WTC11 (cell line): ENCODE measurements around the gene AMIGO3. TPM values are rescaled to one million over a fixed set of nuclear protein-coding genes. Genes with fewer than 3 reads are reported as not detected.

Source experiments
- ATAC-seq: fragments of 200-7000 bp; cut with Tn5 transposase; 2 replicates; pipeline ENCODE4 v1.10.0; 2021; ENCODE audit warnings: mild to moderate bottlenecking, moderate library complexity
- CTCF ChIA-PET: fragments of 300-600 bp; sonication (Branson Sonifier 250); formaldehyde crosslinking; loops from one replicate; lab custom pipeline; 2021; ENCODE audit warnings: antibody characterized with exemption; lab: Charles Lee
- POLR2A ChIA-PET: fragments of 350-600 bp; sonication (Branson Sonifier 250); formaldehyde crosslinking; loops from one replicate; lab custom pipeline; 2021; ENCODE audit warnings: antibody characterized with exemption; lab: Charles Lee
- DNase-seq: peaks from one replicate; pipeline ENCODE4 v3.0.0; 2021; ENCODE audit warnings: low spot score
- H3K27ac Mint-ChIP-seq: 2 replicates; pipeline ENCODE4 v1.8.0; 2021; ENCODE audit warnings: mixed read lengths
- H3K27me3 Mint-ChIP-seq: 2 replicates; pipeline ENCODE4 v1.8.0; 2021; ENCODE audit warnings: low read depth, mild to moderate bottlenecking, moderate library complexity, mixed read lengths
- H3K36me3 Mint-ChIP-seq: 2 replicates; pipeline ENCODE4 v1.8.0; 2021; ENCODE audit warnings: mixed read lengths
- H3K4me1 Mint-ChIP-seq: 2 replicates; pipeline ENCODE4 v1.8.0; 2022; ENCODE audit warnings: mixed read lengths
- H3K4me3 Mint-ChIP-seq: 2 replicates; pipeline ENCODE4 v1.8.0; 2021; ENCODE audit warnings: mild to moderate bottlenecking, moderate library complexity, mixed read lengths
- H3K9me3 Mint-ChIP-seq: 2 replicates; pipeline ENCODE4 v1.8.0; 2021; ENCODE audit warnings: mixed read lengths
- ELF4 ChIP-seq: sonication (generic); formaldehyde crosslinking; IDR thresholded peaks from 2 replicates; pipeline ENCODE4 v1.8.1; 2022; ENCODE audit warnings: low read depth, mild to moderate bottlenecking, moderate library complexity, missing genetic modification reagents
- IRF2 ChIP-seq: sonication (generic); formaldehyde crosslinking; IDR thresholded peaks from 2 replicates; pipeline ENCODE4 v1.8.0; 2022; ENCODE audit warnings: low read depth, missing genetic modification reagents, borderline replicate concordance
- JAZF1 ChIP-seq: fragments of 250-450 bp; sonication (Bioruptor Pico); IDR thresholded peaks from 2 replicates; pipeline ENCODE4 v1.9.0; 2021; ENCODE audit warnings: moderate library complexity, mild to moderate bottlenecking, inconsistent platforms
- JUN ChIP-seq: sonication (generic); formaldehyde crosslinking; IDR thresholded peaks from 2 replicates; pipeline ENCODE4 v1.8.0; 2023; ENCODE audit warnings: mild to moderate bottlenecking, missing genetic modification reagents
- NFATC4 ChIP-seq: fragments of 250-450 bp; sonication (Bioruptor Pico); IDR thresholded peaks from 2 replicates; pipeline ENCODE4 v1.9.0; 2021; ENCODE audit warnings: mild to moderate bottlenecking
- NFE2L1 ChIP-seq: sonication (generic); formaldehyde crosslinking; IDR thresholded peaks from 2 replicates; pipeline ENCODE4 v1.8.1; 2023; ENCODE audit warnings: missing genetic modification reagents
- NFYB ChIP-seq: sonication (generic); formaldehyde crosslinking; conservative IDR thresholded peaks from 2 replicates; pipeline ENCODE4 v1.8.0; 2022; ENCODE audit warnings: low read depth, missing genetic modification reagents
- NR2C2 ChIP-seq: sonication (generic); formaldehyde crosslinking; IDR thresholded peaks from 2 replicates; pipeline ENCODE4 v1.8.0; 2022; ENCODE audit warnings: mild to moderate bottlenecking, missing genetic modification reagents
- NR3C1 ChIP-seq: sonication (generic); formaldehyde crosslinking; conservative IDR thresholded peaks from 2 replicates; pipeline ENCODE4 v1.8.1; 2023; ENCODE audit warnings: low read depth, mild to moderate bottlenecking, missing genetic modification reagents
- OVOL2 ChIP-seq: fragments of 250-450 bp; sonication (Bioruptor Pico); IDR thresholded peaks from 2 replicates; pipeline ENCODE4 v1.9.0; 2021; ENCODE audit warnings: mild to moderate bottlenecking, borderline replicate concordance
- PRRX2 ChIP-seq: fragments of 250-450 bp; sonication (Bioruptor Pico); IDR thresholded peaks from 2 replicates; pipeline ENCODE4 v1.8.0; 2021; ENCODE audit warnings: mild to moderate bottlenecking
- RORB ChIP-seq: fragments of 250-450 bp; sonication (Bioruptor Pico); IDR thresholded peaks from 2 replicates; pipeline ENCODE4 v1.9.0; 2021; ENCODE audit warnings: mild to moderate bottlenecking
- TCF7 ChIP-seq: sonication (generic); formaldehyde crosslinking; IDR thresholded peaks from 2 replicates; pipeline ENCODE4 v1.8.0; 2022; ENCODE audit warnings: mild to moderate bottlenecking, low read depth, missing genetic modification reagents, moderate library complexity
- ZBTB21 ChIP-seq: sonication (generic); formaldehyde crosslinking; IDR thresholded peaks from 2 replicates; pipeline ENCODE4 v1.8.1; 2023; ENCODE audit warnings: mild to moderate bottlenecking, missing genetic modification reagents, borderline replicate concordance
- ZNF423 ChIP-seq: fragments of 250-450 bp; sonication (Bioruptor Pico); IDR thresholded peaks from 2 replicates; pipeline ENCODE4 v2.1.2; 2022; ENCODE audit warnings: mild to moderate bottlenecking, moderate library complexity
- total RNA-seq: library from RNA; stranded (reverse); gene quantifications from 3 replicates; pipeline ENCODE4 v1.2.3, GENCODE V29; 2021
- TF ChIP-seq, protein P1 (sequence below): fragments of 250-450 bp; sonication (Bioruptor Pico); conservative IDR thresholded peaks from 2 replicates; pipeline ENCODE4 v1.9.0; 2021; ENCODE audit warnings: mild to moderate bottlenecking
- TF ChIP-seq, protein P2 (sequence below): sonication (generic); formaldehyde crosslinking; IDR thresholded peaks from 2 replicates; pipeline ENCODE4 v1.8.0; 2023; ENCODE audit warnings: mild to moderate bottlenecking, missing genetic modification reagents
- TF ChIP-seq, protein P3 (sequence below): fragments of 250-450 bp; sonication (Bioruptor Pico); IDR thresholded peaks from 2 replicates; pipeline ENCODE4 v1.9.0; 2021; ENCODE audit warnings: mild to moderate bottlenecking
- TF ChIP-seq, protein P4 (sequence below): sonication (generic); formaldehyde crosslinking; IDR thresholded peaks from 2 replicates; pipeline ENCODE4 v1.8.1; 2023; ENCODE audit warnings: mild to moderate bottlenecking, moderate library complexity, missing genetic modification reagents
- TF ChIP-seq, protein P5 (sequence below): sonication (generic); formaldehyde crosslinking; IDR thresholded peaks from 2 replicates; pipeline ENCODE4 v1.8.0; 2022; ENCODE audit warnings: mild to moderate bottlenecking, missing genetic modification reagents
- TF ChIP-seq, protein P6 (sequence below): sonication (generic); formaldehyde crosslinking; IDR thresholded peaks from 2 replicates; pipeline ENCODE4 v1.8.1; 2023; ENCODE audit warnings: mild to moderate bottlenecking, missing genetic modification reagents, borderline replicate concordance

AMIGO3 gene
- total RNA-seq, 1 experiment from 2014 or later = 3.9 TPM

DNA sequence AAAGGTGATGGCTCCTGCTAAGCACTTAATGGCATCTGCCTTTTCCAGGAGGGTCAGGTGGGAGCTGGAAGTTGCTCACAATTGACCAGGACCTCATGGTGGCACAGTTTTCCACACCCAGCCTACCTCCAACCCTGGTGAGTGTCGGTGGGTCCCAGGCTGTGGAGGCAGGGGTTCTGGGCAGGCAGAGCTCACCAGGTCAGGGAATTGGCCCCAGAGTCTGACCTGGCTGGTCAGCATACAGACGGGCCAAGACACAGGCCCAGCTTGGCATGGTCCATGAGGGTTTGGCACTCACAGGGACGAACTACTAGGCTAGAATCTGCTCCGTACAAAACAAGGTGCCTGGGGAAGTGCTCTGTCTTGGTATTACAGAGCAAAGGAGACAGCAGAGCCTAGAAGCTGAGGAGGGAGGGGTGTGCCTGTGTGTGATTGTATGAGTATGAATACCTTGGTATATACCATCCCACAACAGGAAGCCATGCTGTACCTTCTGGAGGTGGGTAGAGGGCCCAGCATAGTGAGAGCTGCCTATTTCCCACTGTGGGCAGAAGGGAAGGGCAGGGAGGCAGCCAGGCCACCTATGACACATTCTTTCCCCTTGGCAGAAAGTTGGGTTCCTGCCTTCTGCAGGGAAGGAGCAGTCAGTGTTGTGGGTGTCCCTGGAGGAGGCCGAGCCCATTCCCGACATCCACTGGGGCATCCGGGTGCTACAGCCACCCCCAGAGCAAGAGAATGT is 38.8 kb downstream of the AMIGO3 start:
- no peak for ATAC-seq
- ChIA-PET POLR2A (no interaction called here), CTCF (interaction anchor here (1.1 to 2.4 kb wide), 2 partner anchors 21 to 141 kb away, joined by 4 to 8 read pairs; no protein-coding TSS in a partner anchor)
- TF ChIP-seq, protein P1, sequence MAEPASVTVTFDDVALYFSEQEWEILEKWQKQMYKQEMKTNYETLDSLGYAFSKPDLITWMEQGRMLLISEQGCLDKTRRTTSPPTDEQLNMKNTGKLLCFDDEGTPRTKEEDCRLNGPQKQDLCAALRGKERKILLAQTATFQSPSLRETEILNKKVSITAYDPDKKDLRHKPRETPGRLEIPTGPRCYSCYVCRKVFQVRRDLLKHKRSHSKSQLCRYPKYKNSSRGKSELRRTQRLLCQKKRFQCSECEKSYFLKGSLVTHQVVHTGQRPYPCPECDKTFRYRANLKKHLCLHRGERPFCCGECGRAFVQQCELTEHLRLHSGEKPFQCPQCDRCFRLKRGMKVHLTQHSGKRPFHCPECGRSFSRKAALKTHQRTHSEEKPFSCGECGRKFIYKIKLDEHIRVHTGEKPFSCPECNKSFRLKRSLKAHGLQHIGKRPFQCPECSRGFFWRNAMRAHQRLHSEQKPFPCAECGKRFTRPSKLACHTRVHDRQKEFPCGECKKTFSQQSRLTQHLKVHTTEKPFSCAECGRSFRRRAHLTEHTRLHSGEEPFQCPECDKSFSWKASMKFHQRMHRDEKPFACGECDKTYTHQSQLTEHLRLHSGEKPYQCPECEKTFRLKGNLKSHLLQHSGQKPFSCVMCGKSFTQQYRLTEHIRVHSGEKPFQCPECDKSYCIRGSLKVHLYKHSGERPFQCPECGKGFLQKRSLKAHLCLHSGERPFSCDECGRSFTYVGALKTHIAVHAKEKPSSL = no peak
- TF ChIP-seq, protein P2, sequence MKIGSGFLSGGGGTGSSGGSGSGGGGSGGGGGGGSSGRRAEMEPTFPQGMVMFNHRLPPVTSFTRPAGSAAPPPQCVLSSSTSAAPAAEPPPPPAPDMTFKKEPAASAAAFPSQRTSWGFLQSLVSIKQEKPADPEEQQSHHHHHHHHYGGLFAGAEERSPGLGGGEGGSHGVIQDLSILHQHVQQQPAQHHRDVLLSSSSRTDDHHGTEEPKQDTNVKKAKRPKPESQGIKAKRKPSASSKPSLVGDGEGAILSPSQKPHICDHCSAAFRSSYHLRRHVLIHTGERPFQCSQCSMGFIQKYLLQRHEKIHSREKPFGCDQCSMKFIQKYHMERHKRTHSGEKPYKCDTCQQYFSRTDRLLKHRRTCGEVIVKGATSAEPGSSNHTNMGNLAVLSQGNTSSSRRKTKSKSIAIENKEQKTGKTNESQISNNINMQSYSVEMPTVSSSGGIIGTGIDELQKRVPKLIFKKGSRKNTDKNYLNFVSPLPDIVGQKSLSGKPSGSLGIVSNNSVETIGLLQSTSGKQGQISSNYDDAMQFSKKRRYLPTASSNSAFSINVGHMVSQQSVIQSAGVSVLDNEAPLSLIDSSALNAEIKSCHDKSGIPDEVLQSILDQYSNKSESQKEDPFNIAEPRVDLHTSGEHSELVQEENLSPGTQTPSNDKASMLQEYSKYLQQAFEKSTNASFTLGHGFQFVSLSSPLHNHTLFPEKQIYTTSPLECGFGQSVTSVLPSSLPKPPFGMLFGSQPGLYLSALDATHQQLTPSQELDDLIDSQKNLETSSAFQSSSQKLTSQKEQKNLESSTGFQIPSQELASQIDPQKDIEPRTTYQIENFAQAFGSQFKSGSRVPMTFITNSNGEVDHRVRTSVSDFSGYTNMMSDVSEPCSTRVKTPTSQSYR (CRISPR knock-in tag) = no peak
- TF ChIP-seq ELF4 = no peak
- TF ChIP-seq RORB (CRISPR knock-in tag) = no peak
- TF ChIP-seq OVOL2 (CRISPR knock-in tag) = no peak
- TF ChIP-seq IRF2 (CRISPR knock-in tag) = no peak
- TF ChIP-seq JAZF1 (CRISPR knock-in tag) = no peak
- no peak for TF ChIP-seq ZNF423 (CRISPR knock-in tag)
- TF ChIP-seq, protein P3, sequence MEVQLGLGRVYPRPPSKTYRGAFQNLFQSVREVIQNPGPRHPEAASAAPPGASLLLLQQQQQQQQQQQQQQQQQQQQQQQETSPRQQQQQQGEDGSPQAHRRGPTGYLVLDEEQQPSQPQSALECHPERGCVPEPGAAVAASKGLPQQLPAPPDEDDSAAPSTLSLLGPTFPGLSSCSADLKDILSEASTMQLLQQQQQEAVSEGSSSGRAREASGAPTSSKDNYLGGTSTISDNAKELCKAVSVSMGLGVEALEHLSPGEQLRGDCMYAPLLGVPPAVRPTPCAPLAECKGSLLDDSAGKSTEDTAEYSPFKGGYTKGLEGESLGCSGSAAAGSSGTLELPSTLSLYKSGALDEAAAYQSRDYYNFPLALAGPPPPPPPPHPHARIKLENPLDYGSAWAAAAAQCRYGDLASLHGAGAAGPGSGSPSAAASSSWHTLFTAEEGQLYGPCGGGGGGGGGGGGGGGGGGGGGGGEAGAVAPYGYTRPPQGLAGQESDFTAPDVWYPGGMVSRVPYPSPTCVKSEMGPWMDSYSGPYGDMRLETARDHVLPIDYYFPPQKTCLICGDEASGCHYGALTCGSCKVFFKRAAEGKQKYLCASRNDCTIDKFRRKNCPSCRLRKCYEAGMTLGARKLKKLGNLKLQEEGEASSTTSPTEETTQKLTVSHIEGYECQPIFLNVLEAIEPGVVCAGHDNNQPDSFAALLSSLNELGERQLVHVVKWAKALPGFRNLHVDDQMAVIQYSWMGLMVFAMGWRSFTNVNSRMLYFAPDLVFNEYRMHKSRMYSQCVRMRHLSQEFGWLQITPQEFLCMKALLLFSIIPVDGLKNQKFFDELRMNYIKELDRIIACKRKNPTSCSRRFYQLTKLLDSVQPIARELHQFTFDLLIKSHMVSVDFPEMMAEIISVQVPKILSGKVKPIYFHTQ (CRISPR knock-in tag) = no peak
- TF ChIP-seq, protein P4, sequence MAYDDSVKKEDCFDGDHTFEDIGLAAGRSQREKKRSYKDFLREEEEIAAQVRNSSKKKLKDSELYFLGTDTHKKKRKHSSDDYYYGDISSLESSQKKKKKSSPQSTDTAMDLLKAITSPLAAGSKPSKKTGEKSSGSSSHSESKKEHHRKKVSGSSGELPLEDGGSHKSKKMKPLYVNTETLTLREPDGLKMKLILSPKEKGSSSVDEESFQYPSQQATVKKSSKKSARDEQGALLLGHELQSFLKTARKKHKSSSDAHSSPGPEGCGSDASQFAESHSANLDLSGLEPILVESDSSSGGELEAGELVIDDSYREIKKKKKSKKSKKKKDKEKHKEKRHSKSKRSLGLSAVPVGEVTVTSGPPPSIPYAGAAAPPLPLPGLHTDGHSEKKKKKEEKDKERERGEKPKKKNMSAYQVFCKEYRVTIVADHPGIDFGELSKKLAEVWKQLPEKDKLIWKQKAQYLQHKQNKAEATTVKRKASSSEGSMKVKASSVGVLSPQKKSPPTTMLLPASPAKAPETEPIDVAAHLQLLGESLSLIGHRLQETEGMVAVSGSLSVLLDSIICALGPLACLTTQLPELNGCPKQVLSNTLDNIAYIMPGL = no peak
- TF ChIP-seq, protein P5, sequence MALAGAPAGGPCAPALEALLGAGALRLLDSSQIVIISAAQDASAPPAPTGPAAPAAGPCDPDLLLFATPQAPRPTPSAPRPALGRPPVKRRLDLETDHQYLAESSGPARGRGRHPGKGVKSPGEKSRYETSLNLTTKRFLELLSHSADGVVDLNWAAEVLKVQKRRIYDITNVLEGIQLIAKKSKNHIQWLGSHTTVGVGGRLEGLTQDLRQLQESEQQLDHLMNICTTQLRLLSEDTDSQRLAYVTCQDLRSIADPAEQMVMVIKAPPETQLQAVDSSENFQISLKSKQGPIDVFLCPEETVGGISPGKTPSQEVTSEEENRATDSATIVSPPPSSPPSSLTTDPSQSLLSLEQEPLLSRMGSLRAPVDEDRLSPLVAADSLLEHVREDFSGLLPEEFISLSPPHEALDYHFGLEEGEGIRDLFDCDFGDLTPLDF (CRISPR knock-in tag) = no peak
- TF ChIP-seq NFYB (CRISPR knock-in tag) = no peak
- no peak for TF ChIP-seq PRRX2
- Mint-ChIP-seq H3K36me3 (peaks cover 44% of the 10 kb centered on the region), H3K9me3 (no peaks in the 10 kb centered on the region), H3K27ac (no peak overlapping the region), H3K4me3 (no peak overlapping the region), H3K4me1 (0 out of 2 replicates have a peak, but pooled peaks cover 4% of the 10 kb centered on the region), H3K27me3 (no peaks in the 10 kb centered on the region)
- DNase-seq = no peak

DNA sequence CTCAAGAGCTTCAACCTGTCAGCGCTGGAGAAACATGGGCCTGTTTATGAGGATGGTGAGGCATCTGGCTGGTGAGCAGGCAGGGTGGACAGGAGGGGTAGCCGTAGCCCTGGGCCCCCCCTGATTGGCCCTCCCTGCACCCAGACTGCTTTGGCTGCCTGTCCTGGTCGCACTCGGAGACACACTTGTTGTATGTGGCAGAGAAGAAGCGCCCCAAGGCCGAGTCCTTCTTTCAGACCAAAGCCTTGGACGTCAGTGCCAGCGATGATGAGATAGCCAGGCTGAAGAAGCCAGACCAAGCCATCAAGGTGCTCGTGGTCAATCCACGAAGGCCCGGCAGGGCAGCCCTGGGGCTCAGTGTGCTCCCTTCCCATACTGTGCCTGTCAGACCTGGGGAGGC is 43.6 kb downstream of the AMIGO3 start:
- ChIA-PET POLR2A (no interaction called here), CTCF (interaction anchor here (1.3 kb wide), 1 partner anchor 12 kb away, joined by 3 read pairs; no protein-coding TSS in a partner anchor)
- no peak for DNase-seq
- Mint-ChIP-seq H3K4me3 (peak overlapping the region; percentile 81), H3K27me3 (no peaks in the 10 kb centered on the region), H3K27ac (no peak overlapping the region), H3K4me1 (peaks cover 21% of the 10 kb centered on the region), H3K9me3 (no peaks in the 10 kb centered on the region), H3K36me3 (peaks cover 31% of the 10 kb centered on the region)
- ATAC-seq = no peak
- no peak for TF ChIP-seq NFATC4
- TF ChIP-seq TCF7 (CRISPR knock-in tag) = no peak
- TF ChIP-seq IRF2 (CRISPR knock-in tag) = no peak
- TF ChIP-seq, protein P6, sequence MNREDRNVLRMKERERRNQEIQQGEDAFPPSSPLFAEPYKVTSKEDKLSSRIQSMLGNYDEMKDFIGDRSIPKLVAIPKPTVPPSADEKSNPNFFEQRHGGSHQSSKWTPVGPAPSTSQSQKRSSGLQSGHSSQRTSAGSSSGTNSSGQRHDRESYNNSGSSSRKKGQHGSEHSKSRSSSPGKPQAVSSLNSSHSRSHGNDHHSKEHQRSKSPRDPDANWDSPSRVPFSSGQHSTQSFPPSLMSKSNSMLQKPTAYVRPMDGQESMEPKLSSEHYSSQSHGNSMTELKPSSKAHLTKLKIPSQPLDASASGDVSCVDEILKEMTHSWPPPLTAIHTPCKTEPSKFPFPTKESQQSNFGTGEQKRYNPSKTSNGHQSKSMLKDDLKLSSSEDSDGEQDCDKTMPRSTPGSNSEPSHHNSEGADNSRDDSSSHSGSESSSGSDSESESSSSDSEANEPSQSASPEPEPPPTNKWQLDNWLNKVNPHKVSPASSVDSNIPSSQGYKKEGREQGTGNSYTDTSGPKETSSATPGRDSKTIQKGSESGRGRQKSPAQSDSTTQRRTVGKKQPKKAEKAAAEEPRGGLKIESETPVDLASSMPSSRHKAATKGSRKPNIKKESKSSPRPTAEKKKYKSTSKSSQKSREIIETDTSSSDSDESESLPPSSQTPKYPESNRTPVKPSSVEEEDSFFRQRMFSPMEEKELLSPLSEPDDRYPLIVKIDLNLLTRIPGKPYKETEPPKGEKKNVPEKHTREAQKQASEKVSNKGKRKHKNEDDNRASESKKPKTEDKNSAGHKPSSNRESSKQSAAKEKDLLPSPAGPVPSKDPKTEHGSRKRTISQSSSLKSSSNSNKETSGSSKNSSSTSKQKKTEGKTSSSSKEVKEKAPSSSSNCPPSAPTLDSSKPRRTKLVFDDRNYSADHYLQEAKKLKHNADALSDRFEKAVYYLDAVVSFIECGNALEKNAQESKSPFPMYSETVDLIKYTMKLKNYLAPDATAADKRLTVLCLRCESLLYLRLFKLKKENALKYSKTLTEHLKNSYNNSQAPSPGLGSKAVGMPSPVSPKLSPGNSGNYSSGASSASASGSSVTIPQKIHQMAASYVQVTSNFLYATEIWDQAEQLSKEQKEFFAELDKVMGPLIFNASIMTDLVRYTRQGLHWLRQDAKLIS (CRISPR knock-in tag) = no peak
- TF ChIP-seq NR2C2 (CRISPR knock-in tag) = no peak
- TF ChIP-seq ZBTB21 (CRISPR knock-in tag) = no peak
- no peak for TF ChIP-seq NR3C1 (CRISPR knock-in tag)
- TF ChIP-seq NFE2L1 (CRISPR knock-in tag) = no peak
- no peak for TF ChIP-seq JUN
